Measurements from ENCODE around the gene PDIA2.

- TF ChIP-seq, protein P1, sequence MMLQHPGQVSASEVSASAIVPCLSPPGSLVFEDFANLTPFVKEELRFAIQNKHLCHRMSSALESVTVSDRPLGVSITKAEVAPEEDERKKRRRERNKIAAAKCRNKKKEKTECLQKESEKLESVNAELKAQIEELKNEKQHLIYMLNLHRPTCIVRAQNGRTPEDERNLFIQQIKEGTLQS (IDR thresholded peaks at IDR 0.05), result no peak
- TF ChIP-seq CTCF (IDR thresholded peaks at IDR 0.05; ENCODE audit: low read depth, low read length, missing input control), result no peak
- TF ChIP-seq TAF1 (conservative IDR thresholded peaks at IDR 0.05), result no peak
- no peak for TF ChIP-seq YY1 (IDR thresholded peaks at IDR 0.05)
- TF ChIP-seq MAX (IDR thresholded peaks at IDR 0.05), result no peak
- TF ChIP-seq, protein P2, sequence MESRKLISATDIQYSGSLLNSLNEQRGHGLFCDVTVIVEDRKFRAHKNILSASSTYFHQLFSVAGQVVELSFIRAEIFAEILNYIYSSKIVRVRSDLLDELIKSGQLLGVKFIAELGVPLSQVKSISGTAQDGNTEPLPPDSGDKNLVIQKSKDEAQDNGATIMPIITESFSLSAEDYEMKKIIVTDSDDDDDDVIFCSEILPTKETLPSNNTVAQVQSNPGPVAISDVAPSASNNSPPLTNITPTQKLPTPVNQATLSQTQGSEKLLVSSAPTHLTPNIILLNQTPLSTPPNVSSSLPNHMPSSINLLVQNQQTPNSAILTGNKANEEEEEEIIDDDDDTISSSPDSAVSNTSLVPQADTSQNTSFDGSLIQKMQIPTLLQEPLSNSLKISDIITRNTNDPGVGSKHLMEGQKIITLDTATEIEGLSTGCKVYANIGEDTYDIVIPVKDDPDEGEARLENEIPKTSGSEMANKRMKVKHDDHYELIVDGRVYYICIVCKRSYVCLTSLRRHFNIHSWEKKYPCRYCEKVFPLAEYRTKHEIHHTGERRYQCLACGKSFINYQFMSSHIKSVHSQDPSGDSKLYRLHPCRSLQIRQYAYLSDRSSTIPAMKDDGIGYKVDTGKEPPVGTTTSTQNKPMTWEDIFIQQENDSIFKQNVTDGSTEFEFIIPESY (IDR thresholded peaks at IDR 0.05), result no peak
- TF ChIP-seq GABPA (IDR thresholded peaks at IDR 0.05 in 1 of 2, conservative IDR thresholded peaks at IDR 0.05 in 1 of 2), result no peak
- TF ChIP-seq, protein P3, sequence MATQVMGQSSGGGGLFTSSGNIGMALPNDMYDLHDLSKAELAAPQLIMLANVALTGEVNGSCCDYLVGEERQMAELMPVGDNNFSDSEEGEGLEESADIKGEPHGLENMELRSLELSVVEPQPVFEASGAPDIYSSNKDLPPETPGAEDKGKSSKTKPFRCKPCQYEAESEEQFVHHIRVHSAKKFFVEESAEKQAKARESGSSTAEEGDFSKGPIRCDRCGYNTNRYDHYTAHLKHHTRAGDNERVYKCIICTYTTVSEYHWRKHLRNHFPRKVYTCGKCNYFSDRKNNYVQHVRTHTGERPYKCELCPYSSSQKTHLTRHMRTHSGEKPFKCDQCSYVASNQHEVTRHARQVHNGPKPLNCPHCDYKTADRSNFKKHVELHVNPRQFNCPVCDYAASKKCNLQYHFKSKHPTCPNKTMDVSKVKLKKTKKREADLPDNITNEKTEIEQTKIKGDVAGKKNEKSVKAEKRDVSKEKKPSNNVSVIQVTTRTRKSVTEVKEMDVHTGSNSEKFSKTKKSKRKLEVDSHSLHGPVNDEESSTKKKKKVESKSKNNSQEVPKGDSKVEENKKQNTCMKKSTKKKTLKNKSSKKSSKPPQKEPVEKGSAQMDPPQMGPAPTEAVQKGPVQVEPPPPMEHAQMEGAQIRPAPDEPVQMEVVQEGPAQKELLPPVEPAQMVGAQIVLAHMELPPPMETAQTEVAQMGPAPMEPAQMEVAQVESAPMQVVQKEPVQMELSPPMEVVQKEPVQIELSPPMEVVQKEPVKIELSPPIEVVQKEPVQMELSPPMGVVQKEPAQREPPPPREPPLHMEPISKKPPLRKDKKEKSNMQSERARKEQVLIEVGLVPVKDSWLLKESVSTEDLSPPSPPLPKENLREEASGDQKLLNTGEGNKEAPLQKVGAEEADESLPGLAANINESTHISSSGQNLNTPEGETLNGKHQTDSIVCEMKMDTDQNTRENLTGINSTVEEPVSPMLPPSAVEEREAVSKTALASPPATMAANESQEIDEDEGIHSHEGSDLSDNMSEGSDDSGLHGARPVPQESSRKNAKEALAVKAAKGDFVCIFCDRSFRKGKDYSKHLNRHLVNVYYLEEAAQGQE (IDR thresholded peaks at IDR 0.05), result no peak
- TF ChIP-seq JUND (IDR thresholded peaks at IDR 0.05), result no peak
These were observed 22.6 kb upstream of the PDIA2 start for GRCh38 chr16:260326-260725.
